Liver (tissue), 9 donors: ENCODE measurements around the gene FERMT1. TPM values are rescaled to one million over a fixed set of nuclear protein-coding genes. Genes with fewer than 3 reads are reported as not detected.

ENCODE experiments used
- DNase-seq: peaks from one replicate; pipeline ENCODE4 v3.0.0-alpha.2; 2017; ENCODE audit warnings: low spot score
- H3K27ac ChIP-seq, 2 donors: one replicate each; pipeline ENCODE4 v1.7.0; 2013; ENCODE audit warnings: inconsistent platforms in 2 of 2, low read length in 2 of 2, control low read depth in 1 of 2, low read depth in 1 of 2, mild to moderate bottlenecking in 1 of 2
- H3K27me3 ChIP-seq, 4 donors: one replicate each; pipeline versions ENCODE4 v1.6.1 to v1.7.0; 2013; ENCODE audit warnings: low read length in 3 of 4, inconsistent platforms in 1 of 4, mild to moderate bottlenecking in 1 of 4, moderate library complexity in 1 of 4; ENCODE audit not compliant: control insufficient read depth in 4 of 4, insufficient read depth in 4 of 4
- H3K36me3 ChIP-seq, 4 donors: one replicate each; pipeline versions ENCODE4 v1.6.1 to v1.7.0; 2013; ENCODE audit warnings: low read length in 3 of 4, mild to moderate bottlenecking in 3 of 4, low read depth in 1 of 4, moderate library complexity in 1 of 4; ENCODE audit not compliant: control insufficient read depth in 4 of 4, insufficient read depth in 3 of 4
- H3K4me1 ChIP-seq, 4 donors: one replicate each; pipeline versions ENCODE4 v1.6.1 to v1.7.0; 2013; ENCODE audit warnings: low read length in 3 of 4, mild to moderate bottlenecking in 3 of 4, moderate library complexity in 1 of 4; ENCODE audit not compliant: control insufficient read depth in 4 of 4, insufficient read depth in 4 of 4
- H3K4me3 ChIP-seq, 3 donors: one replicate each; pipeline versions ENCODE4 v1.6.1 to v1.7.0; 2013; ENCODE audit warnings: low read length in 3 of 3, control low read depth in 1 of 3, low read depth in 1 of 3, mild to moderate bottlenecking in 1 of 3
- H3K9ac ChIP-seq, 2 donors: one replicate each; pipeline ENCODE4 v1.7.0; 2013; ENCODE audit warnings: low read length in 2 of 2, mild to moderate bottlenecking in 2 of 2, moderate library complexity in 2 of 2, control low read depth in 1 of 2, low read depth in 1 of 2
- H3K9me3 ChIP-seq, 4 donors: one replicate each; pipeline versions ENCODE4 v1.6.1 to v1.7.0; 2013; ENCODE audit warnings: low read length in 3 of 4; ENCODE audit not compliant: control insufficient read depth in 4 of 4
- FOXA1 ChIP-seq: IDR thresholded peaks from 2 replicates; pipeline ENCODE4 v1.6.1; 2016; ENCODE audit warnings: antibody characterized with exemption
- FOXA2 ChIP-seq: IDR thresholded peaks from 2 replicates; pipeline ENCODE4 v1.6.1; 2016; ENCODE audit warnings: antibody characterized with exemption
- GABPA ChIP-seq, 2 donors: IDR thresholded peaks in 1 of 2; conservative IDR thresholded peaks in 1 of 2; 2 replicates each; pipeline ENCODE4 v1.6.1; 2016; ENCODE audit warnings: antibody characterized with exemption in 2 of 2, mild to moderate bottlenecking in 1 of 2, moderate library complexity in 1 of 2
- HNF4A ChIP-seq, 2 donors: conservative IDR thresholded peaks; 2 replicates each; pipeline ENCODE4 v1.6.1; 2016; ENCODE audit warnings: antibody characterized with exemption in 2 of 2, mild to moderate bottlenecking in 2 of 2
- JUND ChIP-seq, 2 donors: IDR thresholded peaks; 2 replicates each; pipeline ENCODE4 v1.6.1; 2016; ENCODE audit warnings: antibody characterized with exemption in 2 of 2
- NR2F2 ChIP-seq: IDR thresholded peaks from 2 replicates; pipeline ENCODE4 v1.6.1; 2016; ENCODE audit warnings: antibody characterized with exemption
- RAD21 ChIP-seq, 2 donors: IDR thresholded peaks; 2 replicates each; pipeline ENCODE4 v1.6.1; 2016; ENCODE audit warnings: antibody characterized with exemption in 2 of 2, mild to moderate bottlenecking in 2 of 2
- RXRA ChIP-seq, 2 donors: IDR thresholded peaks; 2 replicates each; pipeline ENCODE4 v1.6.1; 2017 to 2018; ENCODE audit warnings: antibody characterized with exemption in 2 of 2, mild to moderate bottlenecking in 1 of 2
- SP1 ChIP-seq: IDR thresholded peaks from 2 replicates; pipeline ENCODE4 v1.6.1; 2018; ENCODE audit warnings: antibody characterized with exemption, mild to moderate bottlenecking
- TAF1 ChIP-seq: conservative IDR thresholded peaks from 2 replicates; pipeline ENCODE4 v1.6.1; 2016; ENCODE audit warnings: antibody characterized with exemption, mild to moderate bottlenecking
- YY1 ChIP-seq: IDR thresholded peaks from 2 replicates; pipeline ENCODE4 v1.6.1; 2016; ENCODE audit warnings: antibody characterized with exemption, mild to moderate bottlenecking
- polyA plus RNA-seq, 2 donors: library from polyadenylated mRNA; stranded (reverse) in 1 of 2; unstranded in 1 of 2; fragments of 200-250 nt in 1 of 2; fragments of >200 nt in 1 of 2; fragmentation: Nextera tagmentation in 1 of 2; extraction: Ambion mirVana in 1 of 2; gene quantifications; one replicate each; pipeline versions ENCODE4 v1.2.1 to v1.2.3, GENCODE V29; 2013 to 2015
- total RNA-seq, 2 donors: library from RNA; depleted of rRNA; stranded (reverse); fragments of >200 nt; gene quantifications; one replicate each; pipeline ENCODE4 v1.2.3, GENCODE V29; 2014
- TF ChIP-seq, protein P1 (sequence below): IDR thresholded peaks from 2 replicates; pipeline ENCODE4 v1.6.1; 2016; ENCODE audit warnings: antibody characterized with exemption, mild to moderate bottlenecking
- TF ChIP-seq, protein P2 (sequence below): fragments of 150-350 bp; IDR thresholded peaks from 2 replicates; pipeline ENCODE4 v1.5.1; 2017; ENCODE audit warnings: improper control_type of control experiment, low read depth, low read length; ENCODE audit not compliant: missing input control
- TF ChIP-seq, protein P3 (sequence below): IDR thresholded peaks from 2 replicates; pipeline ENCODE4 v1.6.1; 2016; ENCODE audit warnings: antibody characterized with exemption
- donor health status: healthy.
- donor health status: healthy.
- donor health status: healthy.
- donor health status: healthy.
- donor health status: healthy.

The FERMT1 gene
- total and polyA plus RNA-seq, 4 donors: 0.11 to 0.42 (median 0.21) TPM

DNA sequence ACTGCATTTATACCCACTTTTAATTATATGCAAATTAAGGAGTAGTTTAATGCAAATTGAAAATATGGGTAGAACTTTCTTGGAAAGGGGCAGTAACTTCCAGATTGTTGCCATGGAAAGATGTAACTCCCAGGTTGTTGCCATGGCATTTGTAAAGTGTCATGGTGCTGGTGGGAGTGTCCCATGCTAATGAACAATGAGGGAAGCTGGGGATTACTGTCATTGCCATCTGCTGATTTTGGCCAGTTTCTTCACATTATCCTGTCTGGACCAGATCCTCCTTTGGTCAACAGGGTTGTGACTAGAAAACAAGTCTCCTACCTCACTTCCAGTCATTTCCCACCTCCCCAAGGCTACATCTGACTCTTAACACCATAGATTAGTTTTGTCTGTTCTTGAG, 45.4 kb upstream of the FERMT1 start:
- H3K27me3 ChIP-seq: no peaks in the 10 kb centered on the region
- TF ChIP-seq NR2F2 (no peak), HNF4A (conservative IDR thresholded peaks at IDR 0.05) (no peak), TAF1 (no peak), FOXA2 (no peak), YY1 (no peak), SP1 (no peak), RXRA (IDR thresholded peaks at IDR 0.05) (no peak), GABPA (IDR thresholded peaks at IDR 0.05 in 1 of 2, conservative IDR thresholded peaks at IDR 0.05 in 1 of 2) (no peak), FOXA1 (no peak)
- TF ChIP-seq, protein P1, sequence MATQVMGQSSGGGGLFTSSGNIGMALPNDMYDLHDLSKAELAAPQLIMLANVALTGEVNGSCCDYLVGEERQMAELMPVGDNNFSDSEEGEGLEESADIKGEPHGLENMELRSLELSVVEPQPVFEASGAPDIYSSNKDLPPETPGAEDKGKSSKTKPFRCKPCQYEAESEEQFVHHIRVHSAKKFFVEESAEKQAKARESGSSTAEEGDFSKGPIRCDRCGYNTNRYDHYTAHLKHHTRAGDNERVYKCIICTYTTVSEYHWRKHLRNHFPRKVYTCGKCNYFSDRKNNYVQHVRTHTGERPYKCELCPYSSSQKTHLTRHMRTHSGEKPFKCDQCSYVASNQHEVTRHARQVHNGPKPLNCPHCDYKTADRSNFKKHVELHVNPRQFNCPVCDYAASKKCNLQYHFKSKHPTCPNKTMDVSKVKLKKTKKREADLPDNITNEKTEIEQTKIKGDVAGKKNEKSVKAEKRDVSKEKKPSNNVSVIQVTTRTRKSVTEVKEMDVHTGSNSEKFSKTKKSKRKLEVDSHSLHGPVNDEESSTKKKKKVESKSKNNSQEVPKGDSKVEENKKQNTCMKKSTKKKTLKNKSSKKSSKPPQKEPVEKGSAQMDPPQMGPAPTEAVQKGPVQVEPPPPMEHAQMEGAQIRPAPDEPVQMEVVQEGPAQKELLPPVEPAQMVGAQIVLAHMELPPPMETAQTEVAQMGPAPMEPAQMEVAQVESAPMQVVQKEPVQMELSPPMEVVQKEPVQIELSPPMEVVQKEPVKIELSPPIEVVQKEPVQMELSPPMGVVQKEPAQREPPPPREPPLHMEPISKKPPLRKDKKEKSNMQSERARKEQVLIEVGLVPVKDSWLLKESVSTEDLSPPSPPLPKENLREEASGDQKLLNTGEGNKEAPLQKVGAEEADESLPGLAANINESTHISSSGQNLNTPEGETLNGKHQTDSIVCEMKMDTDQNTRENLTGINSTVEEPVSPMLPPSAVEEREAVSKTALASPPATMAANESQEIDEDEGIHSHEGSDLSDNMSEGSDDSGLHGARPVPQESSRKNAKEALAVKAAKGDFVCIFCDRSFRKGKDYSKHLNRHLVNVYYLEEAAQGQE: no peak
- TF ChIP-seq, protein P2, sequence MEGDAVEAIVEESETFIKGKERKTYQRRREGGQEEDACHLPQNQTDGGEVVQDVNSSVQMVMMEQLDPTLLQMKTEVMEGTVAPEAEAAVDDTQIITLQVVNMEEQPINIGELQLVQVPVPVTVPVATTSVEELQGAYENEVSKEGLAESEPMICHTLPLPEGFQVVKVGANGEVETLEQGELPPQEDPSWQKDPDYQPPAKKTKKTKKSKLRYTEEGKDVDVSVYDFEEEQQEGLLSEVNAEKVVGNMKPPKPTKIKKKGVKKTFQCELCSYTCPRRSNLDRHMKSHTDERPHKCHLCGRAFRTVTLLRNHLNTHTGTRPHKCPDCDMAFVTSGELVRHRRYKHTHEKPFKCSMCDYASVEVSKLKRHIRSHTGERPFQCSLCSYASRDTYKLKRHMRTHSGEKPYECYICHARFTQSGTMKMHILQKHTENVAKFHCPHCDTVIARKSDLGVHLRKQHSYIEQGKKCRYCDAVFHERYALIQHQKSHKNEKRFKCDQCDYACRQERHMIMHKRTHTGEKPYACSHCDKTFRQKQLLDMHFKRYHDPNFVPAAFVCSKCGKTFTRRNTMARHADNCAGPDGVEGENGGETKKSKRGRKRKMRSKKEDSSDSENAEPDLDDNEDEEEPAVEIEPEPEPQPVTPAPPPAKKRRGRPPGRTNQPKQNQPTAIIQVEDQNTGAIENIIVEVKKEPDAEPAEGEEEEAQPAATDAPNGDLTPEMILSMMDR: no peak
- H3K27ac ChIP-seq: no peak overlapping the region
- H3K36me3 ChIP-seq: no peaks in the 10 kb centered on the region
- H3K4me3 ChIP-seq: no peak overlapping the region
- peaks cover 0 to 3% (median 0%) of the 10 kb centered on the region in 4 donors for H3K4me1 ChIP-seq
- peaks cover 0 to 3% (median 0%) of the 10 kb centered on the region in 4 donors for H3K9me3 ChIP-seq
- no peak for DNase-seq
- no peak overlapping the region for H3K9ac ChIP-seq

DNA sequence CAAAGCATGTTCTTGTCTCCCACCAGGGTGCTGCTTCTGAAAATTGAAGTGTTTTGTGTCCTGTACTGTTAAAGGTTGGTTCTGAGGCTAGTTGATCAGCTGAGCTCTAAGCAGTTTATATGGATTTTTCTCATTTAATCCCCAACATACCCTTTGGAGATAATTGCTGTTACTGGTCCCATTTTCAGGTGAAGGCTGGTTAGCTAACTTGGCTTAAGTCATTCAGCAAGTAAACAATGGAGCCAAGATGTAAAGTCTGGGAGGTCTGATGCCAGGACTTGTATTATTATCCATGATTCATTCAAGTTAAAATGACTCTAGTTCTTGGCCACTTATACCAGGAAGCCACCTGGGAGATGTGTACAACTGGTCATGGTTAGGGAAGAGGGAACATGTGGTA, 42.5 kb upstream of the FERMT1 start:
- TF ChIP-seq JUND (IDR thresholded peaks at IDR 0.05) (no peak), YY1 (peak; percentile 17), RAD21 (IDR thresholded peaks at IDR 0.05) (no peak)
- TF ChIP-seq, protein P3, sequence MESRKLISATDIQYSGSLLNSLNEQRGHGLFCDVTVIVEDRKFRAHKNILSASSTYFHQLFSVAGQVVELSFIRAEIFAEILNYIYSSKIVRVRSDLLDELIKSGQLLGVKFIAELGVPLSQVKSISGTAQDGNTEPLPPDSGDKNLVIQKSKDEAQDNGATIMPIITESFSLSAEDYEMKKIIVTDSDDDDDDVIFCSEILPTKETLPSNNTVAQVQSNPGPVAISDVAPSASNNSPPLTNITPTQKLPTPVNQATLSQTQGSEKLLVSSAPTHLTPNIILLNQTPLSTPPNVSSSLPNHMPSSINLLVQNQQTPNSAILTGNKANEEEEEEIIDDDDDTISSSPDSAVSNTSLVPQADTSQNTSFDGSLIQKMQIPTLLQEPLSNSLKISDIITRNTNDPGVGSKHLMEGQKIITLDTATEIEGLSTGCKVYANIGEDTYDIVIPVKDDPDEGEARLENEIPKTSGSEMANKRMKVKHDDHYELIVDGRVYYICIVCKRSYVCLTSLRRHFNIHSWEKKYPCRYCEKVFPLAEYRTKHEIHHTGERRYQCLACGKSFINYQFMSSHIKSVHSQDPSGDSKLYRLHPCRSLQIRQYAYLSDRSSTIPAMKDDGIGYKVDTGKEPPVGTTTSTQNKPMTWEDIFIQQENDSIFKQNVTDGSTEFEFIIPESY: no peak
- Histone ChIP-seq H3K36me3 (no peaks in the 10 kb centered on the region), H3K9me3 (no peaks in the 10 kb centered on the region), H3K4me1 (peaks cover 0 to 4% (median 3%) of the 10 kb centered on the region in 4 donors), H3K4me3 (no peak overlapping the region), H3K27ac (no peak overlapping the region), H3K27me3 (no peaks in the 10 kb centered on the region), H3K9ac (no peak overlapping the region)
- no peak for DNase-seq
